Muscle layer of duodenum (tissue), 2 donors: ENCODE measurements around the gene CGB2.
"Not testable (repeated sequence)": the region's sequence is repeated elsewhere in the genome, so short reads cannot be mapped to it uniquely, and the experiment has no call there.

ENCODE experiments used
- H3K27ac ChIP-seq: one replicate; pipeline ENCODE4 v1.7.0; 2013; ENCODE audit warnings: mild to moderate bottlenecking, low read length
- H3K27me3 ChIP-seq: one replicate; pipeline ENCODE4 v1.7.0; 2013; ENCODE audit warnings: low read depth, mild to moderate bottlenecking, control low read depth, low read length
- H3K36me3 ChIP-seq, 2 donors: one replicate each; pipeline ENCODE4 v1.7.0; 2013; ENCODE audit warnings: low read length in 2 of 2, control low read depth in 1 of 2, mild to moderate bottlenecking in 1 of 2; ENCODE audit not compliant: insufficient read depth in 2 of 2, control insufficient read depth in 1 of 2
- H3K4me1 ChIP-seq, 2 donors: one replicate each; pipeline ENCODE4 v1.7.0; 2013; ENCODE audit warnings: low read length in 2 of 2, mild to moderate bottlenecking in 2 of 2, control low read depth in 1 of 2, moderate library complexity in 1 of 2; ENCODE audit not compliant: insufficient read depth in 2 of 2, control insufficient read depth in 1 of 2
- H3K4me3 ChIP-seq, 2 donors: one replicate each; pipeline ENCODE4 v1.7.0; 2013; ENCODE audit warnings: low read length in 2 of 2, low read depth in 1 of 2, mild to moderate bottlenecking in 1 of 2
- H3K9me3 ChIP-seq, 2 donors: one replicate each; pipeline ENCODE4 v1.7.0; 2013; ENCODE audit warnings: low read length in 2 of 2, control low read depth in 1 of 2, mild to moderate bottlenecking in 1 of 2; ENCODE audit not compliant: control insufficient read depth in 1 of 2
- donor health status: healthy.

CGB2 gene

DNA sequence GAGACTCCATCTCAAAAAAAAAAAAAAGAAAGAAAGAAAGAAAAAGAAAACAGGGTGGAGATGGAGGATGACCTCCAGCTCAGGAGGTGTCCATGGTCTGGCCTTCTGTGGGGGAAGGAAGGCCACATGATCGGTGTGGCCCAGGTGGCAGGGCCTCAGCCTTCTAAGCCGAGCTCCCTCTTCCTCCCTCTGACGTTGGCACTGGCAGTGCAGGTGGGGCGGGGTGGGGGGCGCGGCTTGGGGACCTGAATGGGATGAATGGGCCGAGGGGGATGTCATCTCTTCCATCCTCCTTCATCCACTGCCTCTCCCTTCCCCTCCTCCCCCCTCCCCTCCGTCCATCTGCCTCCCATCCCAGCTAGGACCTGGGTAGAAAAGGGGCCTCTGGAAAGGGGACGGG, 8.0 kb downstream of the CGB2 start:
- not testable (repeated sequence) for H3K9me3 ChIP-seq, H3K36me3 ChIP-seq, H3K27me3 ChIP-seq, H3K4me1 ChIP-seq, H3K4me3 ChIP-seq, H3K27ac ChIP-seq

DNA sequence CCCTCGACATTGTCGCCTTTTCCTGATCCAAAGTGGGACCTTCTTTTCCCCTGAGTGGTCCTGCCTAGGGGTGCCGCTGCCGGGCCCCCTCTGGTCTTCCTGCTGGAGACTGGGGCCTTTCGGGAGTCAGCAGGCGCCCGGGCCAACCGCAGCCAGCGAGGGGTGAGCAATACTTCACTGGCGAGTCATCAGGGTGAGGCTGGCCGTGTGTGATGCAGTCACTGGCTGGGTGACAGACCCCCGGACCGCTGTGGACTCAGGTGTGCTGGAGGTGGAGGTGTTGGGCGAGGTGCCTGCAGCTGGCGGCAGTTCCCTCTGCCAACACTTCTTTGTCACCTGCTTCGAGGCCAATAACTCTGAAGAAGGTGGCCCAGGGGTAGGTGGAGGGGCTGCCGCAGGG, 10.5 kb downstream of the CGB2 start:
- Histone ChIP-seq H3K4me1 (no peaks in the 10 kb centered on the region), H3K27me3 (no peaks in the 10 kb centered on the region), H3K9me3 (no peaks in the 10 kb centered on the region), H3K4me3 (no peak overlapping the region), H3K36me3 (no peaks in the 10 kb centered on the region), H3K27ac (no peak overlapping the region)

DNA sequence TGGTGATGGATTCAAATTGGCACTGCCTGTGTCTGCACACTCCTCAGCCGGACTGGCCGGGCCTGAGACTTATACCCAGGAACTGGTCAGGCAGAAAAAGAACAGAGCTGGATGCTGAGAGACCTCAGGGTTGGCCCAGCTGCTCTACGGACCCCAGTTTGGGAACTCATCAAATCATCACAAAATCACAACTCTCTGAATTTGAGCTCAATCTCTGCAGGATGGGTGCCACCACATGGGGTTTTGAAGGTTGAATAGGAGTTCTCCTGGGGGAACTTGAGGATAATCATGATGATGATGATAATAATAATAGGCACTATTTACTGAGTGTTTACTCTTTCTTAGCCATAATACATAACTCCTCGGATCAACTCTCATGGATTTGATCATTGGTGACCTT, 11.0 kb downstream of the CGB2 start:
- H3K9me3 ChIP-seq, H3K27me3 ChIP-seq, H3K27ac ChIP-seq, H3K36me3 ChIP-seq, H3K4me3 ChIP-seq, H3K4me1 ChIP-seq: not testable (repeated sequence)

DNA sequence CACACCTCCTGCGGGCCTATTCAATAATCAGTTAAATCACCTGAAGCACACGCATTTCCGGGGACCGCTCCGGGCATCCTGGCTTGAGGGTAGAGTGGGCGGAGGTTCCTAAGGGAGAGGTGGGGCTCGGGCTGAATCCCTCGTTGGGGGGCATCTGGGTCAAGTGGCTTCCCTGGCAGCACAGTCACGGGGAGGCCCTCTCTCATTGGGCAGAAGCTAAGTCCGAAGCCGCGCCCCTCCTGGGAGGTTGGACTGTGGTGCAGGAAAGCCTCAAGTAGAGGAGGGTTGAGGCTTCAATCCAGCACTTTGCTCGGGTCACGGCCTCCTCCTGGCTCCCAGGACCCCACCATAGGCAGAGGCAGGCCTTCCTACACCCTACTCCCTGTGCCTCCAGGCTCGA, 11.9 kb downstream of the CGB2 start, which contains the start of gene CGB5:
TSS of gene CGB5 (plus strand) at position 301 of the 400 bp plus-strand sequence. CDS start 362 bp downstream, outside the sequence.
- H3K36me3 ChIP-seq, H3K4me3 ChIP-seq, H3K4me1 ChIP-seq, H3K27ac ChIP-seq, H3K27me3 ChIP-seq, H3K9me3 ChIP-seq: not testable (repeated sequence)

DNA sequence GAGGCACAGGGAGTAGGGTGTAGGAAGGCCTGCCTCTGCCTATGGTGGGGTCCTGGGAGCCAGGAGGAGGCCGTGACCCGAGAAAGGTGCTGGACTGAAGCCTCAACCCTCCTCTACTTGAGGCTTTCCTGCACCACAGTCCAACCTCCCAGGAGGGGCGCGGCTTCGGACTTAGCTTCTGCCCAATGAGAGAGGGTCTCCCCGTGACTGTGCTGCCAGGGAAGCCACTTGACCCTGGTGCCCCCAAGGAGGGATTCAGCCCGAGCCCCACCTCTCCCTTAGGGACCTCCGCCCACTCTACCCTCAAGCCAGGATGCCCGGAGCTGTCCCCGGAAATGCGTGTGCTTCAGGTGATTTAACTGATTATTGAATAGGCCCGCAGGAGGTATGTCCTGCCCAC, 17.3 kb downstream of the CGB2 start, which contains the start of gene CGB8:
TSS of gene CGB8 (minus strand) at position 101 of the 400 bp plus-strand sequence. CDS start 372 bp downstream, outside the sequence.
- not testable (repeated sequence) for H3K4me1 ChIP-seq, H3K27me3 ChIP-seq, H3K4me3 ChIP-seq, H3K27ac ChIP-seq, H3K9me3 ChIP-seq, H3K36me3 ChIP-seq

DNA sequence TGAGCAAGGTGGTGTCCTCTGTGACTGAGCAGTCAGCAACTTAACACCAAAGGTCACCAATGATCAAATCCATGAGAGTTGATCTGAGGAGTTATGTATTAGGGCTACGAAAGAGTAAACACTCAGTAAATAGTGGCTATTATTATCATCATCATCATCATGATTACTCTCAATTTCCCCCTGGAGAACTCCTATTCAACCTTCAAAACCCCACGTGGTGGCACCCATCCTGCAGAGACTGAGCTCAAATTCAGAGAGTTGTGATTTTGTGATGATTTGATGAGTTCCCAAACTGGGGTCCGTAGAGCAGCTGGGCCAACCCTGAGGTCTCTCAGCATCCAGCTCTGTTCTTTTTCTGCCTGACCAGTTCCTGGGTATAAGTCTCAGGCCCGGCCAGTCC, 18.1 kb downstream of the CGB2 start:
- not testable (repeated sequence) for H3K27ac ChIP-seq, H3K4me1 ChIP-seq, H3K4me3 ChIP-seq, H3K9me3 ChIP-seq, H3K27me3 ChIP-seq, H3K36me3 ChIP-seq

DNA sequence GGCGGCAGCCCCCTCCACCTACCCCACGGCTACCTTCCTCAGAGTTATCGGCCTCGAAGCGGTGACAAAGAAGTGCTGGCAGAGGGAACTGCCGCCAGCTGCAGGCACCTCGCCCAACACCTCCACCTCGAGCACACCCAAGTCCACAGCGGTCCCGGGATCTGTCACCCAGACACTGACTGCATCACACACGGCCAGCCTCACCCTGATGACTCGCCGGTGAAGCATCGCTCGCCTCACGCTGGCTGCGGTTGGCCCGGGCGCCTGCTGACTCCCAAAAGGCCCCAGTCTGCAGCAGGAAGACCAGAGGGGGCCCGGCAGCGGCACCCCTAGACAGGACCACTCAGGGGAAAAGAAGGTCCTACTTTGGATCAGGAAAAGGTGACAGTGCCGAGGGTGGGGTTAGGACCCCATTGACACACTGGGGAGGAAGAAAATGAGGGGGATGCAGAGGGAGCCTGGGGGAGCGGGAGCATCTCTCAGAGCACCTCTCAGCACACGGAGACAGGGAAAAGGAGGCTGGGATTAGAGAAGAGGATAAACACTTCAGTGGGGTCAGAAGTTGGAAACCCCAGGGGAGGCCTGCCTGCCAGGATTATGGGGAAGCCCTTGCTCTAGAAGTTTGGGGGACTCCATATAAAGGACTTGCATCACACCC, 18.8 kb downstream of the CGB2 start:
- not testable (repeated sequence) for H3K4me3 ChIP-seq, H3K27me3 ChIP-seq, H3K36me3 ChIP-seq, H3K9me3 ChIP-seq, H3K27ac ChIP-seq, H3K4me1 ChIP-seq

DNA sequence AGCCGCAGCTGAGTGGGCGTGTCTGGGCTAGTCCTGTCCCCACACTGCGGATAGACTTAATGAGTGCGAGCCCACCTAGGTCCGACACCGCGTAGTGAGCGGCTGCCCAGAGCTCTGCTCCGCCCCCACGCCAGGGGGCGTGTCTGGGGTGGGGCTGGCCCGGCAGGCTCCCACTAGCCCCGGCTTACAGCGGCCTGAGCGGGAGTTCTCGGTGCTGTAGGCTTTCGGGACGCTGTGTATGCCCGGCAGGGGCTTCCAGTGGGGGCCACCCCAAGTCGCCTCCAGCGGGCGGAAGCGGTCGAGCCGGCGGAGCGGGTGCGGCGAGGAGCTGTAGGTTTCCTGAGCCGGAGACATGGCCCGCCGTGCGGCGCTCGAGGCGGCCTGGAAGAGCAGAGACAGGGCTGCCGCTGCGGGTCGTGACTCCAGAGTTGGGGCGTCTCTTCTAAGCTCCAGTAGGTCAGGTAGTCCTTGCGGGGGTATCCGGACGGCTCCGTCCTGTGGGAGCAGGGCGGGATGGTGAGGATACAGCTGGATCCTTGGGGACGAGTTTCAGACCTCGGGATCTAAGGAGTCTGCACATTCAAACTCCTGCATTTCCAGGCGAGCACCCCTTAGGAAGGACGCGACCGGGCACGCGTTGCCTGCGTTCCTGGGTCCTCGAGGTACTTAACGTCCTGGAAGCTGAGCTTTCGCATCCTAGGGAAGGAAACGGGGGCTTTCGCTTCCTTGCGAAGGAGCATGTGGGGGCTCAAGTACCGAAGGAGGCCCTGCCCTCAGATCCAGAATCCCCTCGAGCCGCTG, 24.6 kb downstream of the CGB2 start:
- Histone ChIP-seq H3K4me3 (peak overlapping the region; percentile 42 to 75), H3K4me1 (peaks cover 0 to 21% of the 10 kb centered on the region in 2 donors), H3K36me3 (no peaks in the 10 kb centered on the region), H3K9me3 (no peaks in the 10 kb centered on the region), H3K27me3 (peaks cover 11% of the 10 kb centered on the region), H3K27ac (no peak overlapping the region)

DNA sequence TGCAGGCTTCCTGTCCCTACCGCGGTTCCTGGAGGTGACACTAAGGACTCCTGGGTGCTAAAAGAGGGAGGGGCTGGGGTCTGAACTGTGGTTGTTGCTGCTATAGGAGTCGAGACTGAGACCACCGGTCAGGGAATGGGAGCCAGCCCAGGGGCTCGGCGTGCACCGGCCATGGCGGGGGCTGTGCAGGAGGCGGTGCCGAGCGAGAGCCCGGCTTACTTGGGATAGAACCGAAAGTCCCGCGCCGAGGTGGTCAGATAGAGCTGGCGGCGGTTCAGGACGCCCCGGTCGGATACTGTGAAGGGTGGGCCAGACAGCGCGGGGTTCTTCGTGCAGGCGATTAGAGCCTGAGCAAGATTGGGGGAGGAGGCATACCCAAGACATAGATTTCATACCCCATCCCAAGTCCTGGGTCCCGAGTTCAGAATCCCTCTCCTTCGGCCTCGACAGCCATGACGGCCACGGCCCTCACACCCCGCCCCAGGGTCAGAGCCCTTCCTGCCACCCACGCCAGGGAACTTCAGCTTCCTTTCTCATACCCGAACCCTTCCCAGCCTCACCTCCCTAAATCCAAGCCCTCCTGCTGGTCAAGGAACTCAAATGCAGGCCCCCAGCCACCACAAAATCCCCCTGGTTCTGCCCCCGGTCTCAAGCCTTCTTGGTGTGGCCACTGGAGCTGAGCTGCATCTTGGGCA, 25.4 kb downstream of the CGB2 start:
- Histone ChIP-seq H3K4me3 (peak overlapping the region; percentile 42 to 75), H3K4me1 (peaks cover 0 to 21% of the 10 kb centered on the region in 2 donors), H3K27me3 (peaks cover 11% of the 10 kb centered on the region)
- H3K27ac ChIP-seq, H3K36me3 ChIP-seq, H3K9me3 ChIP-seq: not testable (repeated sequence)

DNA sequence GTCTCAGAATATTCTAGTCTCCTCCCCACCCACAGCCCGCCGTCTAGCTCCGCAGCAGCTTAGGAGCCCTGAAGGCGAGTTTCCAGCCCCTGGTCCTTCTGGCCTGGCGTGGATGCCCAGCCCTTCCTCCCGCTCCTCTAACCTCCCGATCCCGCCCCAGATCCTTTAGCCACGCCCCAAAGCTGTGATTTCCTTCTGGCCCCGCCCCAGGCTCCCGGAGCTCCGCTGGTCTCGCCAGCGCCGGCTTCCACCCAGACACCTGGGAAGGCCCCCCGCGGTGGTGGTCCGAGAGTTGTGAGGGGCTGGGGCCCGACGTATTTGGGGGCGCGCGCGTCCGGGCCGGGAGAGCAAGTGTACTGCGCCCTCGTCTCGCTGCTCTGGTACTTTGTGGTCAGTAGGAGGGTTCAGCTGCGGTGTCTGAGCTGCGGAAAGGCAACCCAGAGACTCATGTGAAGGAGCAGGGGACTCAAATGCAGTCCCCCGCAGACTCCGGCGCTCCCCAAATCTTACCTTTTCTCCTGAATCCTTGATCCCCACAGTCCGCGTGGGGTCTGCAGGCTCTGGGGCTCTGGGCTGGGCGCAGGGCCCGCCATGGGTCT, 26.0 kb downstream of the CGB2 start, which contains the start of gene CGB7:
TSS of gene CGB7 (minus strand) at position 114 of the 599 bp plus-strand sequence. CDS start 2,374 bp downstream, outside the sequence.
- Histone ChIP-seq H3K27me3 (peaks cover 11% of the 10 kb centered on the region), H3K27ac (no peak within 1 kb of the TSS), H3K9me3 (no peaks in the 10 kb centered on the region), H3K4me1 (peaks cover 0 to 21% of the 10 kb centered on the region in 2 donors), H3K36me3 (no peaks in the 10 kb centered on the region), H3K4me3 (peak within 1 kb of the TSS; percentile 42 to 75)

DNA sequence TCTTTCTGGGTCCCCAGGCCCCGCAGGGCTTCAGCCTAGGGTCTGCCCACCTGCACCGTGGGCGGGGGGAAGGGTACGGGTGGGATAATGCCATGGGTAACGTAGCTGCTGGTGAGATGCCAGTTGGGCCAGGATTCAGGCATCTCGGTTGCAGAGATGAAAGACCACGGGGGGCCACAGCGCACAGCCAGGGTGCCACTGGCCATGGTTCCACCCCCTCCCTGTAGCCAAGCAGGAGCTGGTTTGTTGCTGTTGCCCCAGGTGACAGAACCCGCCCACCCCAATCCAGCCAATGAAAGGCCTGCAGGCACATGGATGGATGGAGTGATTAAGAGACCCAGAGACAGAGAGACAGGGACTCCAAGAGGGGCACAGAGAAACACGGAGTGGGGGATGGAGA, 26.9 kb downstream of the CGB2 start:
- H3K27me3 ChIP-seq: peaks cover 11% of the 10 kb centered on the region

More for the DNA sequence above, 26.9 kb downstream of the CGB2 start:
- Histone ChIP-seq H3K27ac (no peak overlapping the region), H3K36me3 (no peaks in the 10 kb centered on the region), H3K4me1 (peaks cover 0 to 21% of the 10 kb centered on the region in 2 donors), H3K9me3 (no peaks in the 10 kb centered on the region), H3K4me3 (no peak overlapping the region)
